Naive thymus-derived CD4-positive, alpha-beta T cell (primary cell): Measurements from ENCODE around the gene RUFY2. TPM values are rescaled to one million over a fixed set of nuclear protein-coding genes. Genes with fewer than 3 reads are reported as not detected.
"Not testable (repeated sequence)": the region's sequence is repeated elsewhere in the genome, so short reads cannot be mapped to it uniquely, and the experiment has no call there.

ENCODE experiments used
- ATAC-seq: fragments of 150-1000 bp; cut with Tn5 transposase; 2 replicates; pipeline ENCODE4 v1.10.0; 2021; ENCODE audit warnings: mild to moderate bottlenecking, moderate library complexity
- CTCF ChIA-PET: fragments of 350-600 bp; sonication (Branson Sonifier 250); formaldehyde crosslinking; loops from one replicate; lab custom pipeline; 2021; ENCODE audit warnings: antibody characterized with exemption; lab: Charles Lee
- POLR2A ChIA-PET: fragments of 350-600 bp; sonication (Branson Sonifier 250); formaldehyde crosslinking; loops from one replicate; lab custom pipeline; 2021; ENCODE audit warnings: antibody characterized with exemption, inconsistent platforms; lab: Charles Lee
- DNase-seq, 9 donors: peaks; one replicate each; pipeline versions ENCODE4 v3.0.0 to v3.0.0-alpha.2; 2020 to 2022; ENCODE audit warnings: mixed read lengths in 1 of 9
- H3K27ac ChIP-seq: one replicate; pipeline ENCODE4 v1.7.0; 2013; ENCODE audit warnings: mild to moderate bottlenecking, low read depth, low read length, moderate library complexity
- H3K27me3 ChIP-seq, 2 donors: one replicate each; pipeline ENCODE4 v1.7.0; 2013; ENCODE audit warnings: low read length in 2 of 2, mild to moderate bottlenecking in 2 of 2, moderate library complexity in 2 of 2; ENCODE audit not compliant: control insufficient read depth in 2 of 2, insufficient read depth in 2 of 2
- H3K36me3 ChIP-seq, 3 experiments: 1 replicate in 2 of 3; 2 replicates in 1 of 3; pipeline ENCODE4 v1.7.0; 2013; ENCODE audit warnings: low read length in 3 of 3, mild to moderate bottlenecking in 3 of 3, moderate library complexity in 1 of 3; ENCODE audit not compliant: insufficient read depth in 3 of 3, control insufficient read depth in 2 of 3
- H3K4me1 ChIP-seq, 2 donors: one replicate each; pipeline ENCODE4 v1.7.0; 2013; ENCODE audit warnings: low read length in 2 of 2, mild to moderate bottlenecking in 2 of 2, moderate library complexity in 1 of 2; ENCODE audit not compliant: control insufficient read depth in 2 of 2, insufficient read depth in 2 of 2
- H3K4me3 ChIP-seq: 2 replicates; pipeline ENCODE4 v1.7.0; 2013; ENCODE audit warnings: mild to moderate bottlenecking, low read length
- H3K9me3 ChIP-seq, 3 experiments: 1 replicate in 2 of 3; 2 replicates in 1 of 3; pipeline ENCODE4 v1.7.0; 2013; ENCODE audit warnings: low read length in 3 of 3; ENCODE audit not compliant: control insufficient read depth in 2 of 3
- H3K27ac Mint-ChIP-seq, 9 donors: one replicate each; pipeline ENCODE4 v1.8.0; 2020 to 2022; ENCODE audit warnings: mixed read lengths in 9 of 9, mild to moderate bottlenecking in 8 of 9, moderate library complexity in 5 of 9, inconsistent platforms in 2 of 9
- H3K27me3 Mint-ChIP-seq, 5 donors: one replicate each; pipeline ENCODE4 v1.8.0; 2021 to 2022; ENCODE audit warnings: mixed read lengths in 5 of 5, mild to moderate bottlenecking in 1 of 5
- H3K36me3 Mint-ChIP-seq, 5 donors: one replicate each; pipeline ENCODE4 v1.8.0; 2020 to 2022; ENCODE audit warnings: mixed read lengths in 5 of 5, mild to moderate bottlenecking in 3 of 5, inconsistent platforms in 1 of 5
- H3K4me1 Mint-ChIP-seq, 7 donors: one replicate each; pipeline ENCODE4 v1.8.0; 2020 to 2022; ENCODE audit warnings: mixed read lengths in 7 of 7, mild to moderate bottlenecking in 3 of 7, inconsistent platforms in 1 of 7
- H3K4me3 Mint-ChIP-seq, 10 donors: one replicate each; pipeline ENCODE4 v1.8.0; 2020 to 2022; ENCODE audit warnings: mild to moderate bottlenecking in 10 of 10, mixed read lengths in 10 of 10, moderate library complexity in 6 of 10, inconsistent platforms in 2 of 10
- H3K9me3 Mint-ChIP-seq, 11 donors: one replicate each; pipeline ENCODE4 v1.8.0; 2020 to 2022; ENCODE audit warnings: mixed read lengths in 11 of 11, mild to moderate bottlenecking in 4 of 11, inconsistent platforms in 1 of 11, moderate library complexity in 1 of 11
- intact Hi-C, 2 donors: fragments of 100-400 bp; cut with micrococcal nuclease; formaldehyde crosslinking; loops; one replicate each; pipeline ENCODE4 v1.15.1; 2023
- polyA plus RNA-seq, 2 donors: library from polyadenylated mRNA; unstranded; fragments of 300-500 nt; fragmentation: Illumina TruSeq; gene quantifications; one replicate each; pipeline ENCODE4 v1.2.3, GENCODE V29; 2021
- total RNA-seq, 6 experiments: library from RNA in 5 of 6; stranded (reverse) in 5 of 6; gene quantifications; 1 replicate in 5 of 6; 2 replicates in 1 of 6; pipeline ENCODE4 v1.2.3 and lab custom pipeline; 2021 to 2026

The RUFY2 gene
- total and polyA plus RNA-seq, 7 experiments from 2014 or later: 6.1 to 24.7 (median 17.2) TPM

DNA sequence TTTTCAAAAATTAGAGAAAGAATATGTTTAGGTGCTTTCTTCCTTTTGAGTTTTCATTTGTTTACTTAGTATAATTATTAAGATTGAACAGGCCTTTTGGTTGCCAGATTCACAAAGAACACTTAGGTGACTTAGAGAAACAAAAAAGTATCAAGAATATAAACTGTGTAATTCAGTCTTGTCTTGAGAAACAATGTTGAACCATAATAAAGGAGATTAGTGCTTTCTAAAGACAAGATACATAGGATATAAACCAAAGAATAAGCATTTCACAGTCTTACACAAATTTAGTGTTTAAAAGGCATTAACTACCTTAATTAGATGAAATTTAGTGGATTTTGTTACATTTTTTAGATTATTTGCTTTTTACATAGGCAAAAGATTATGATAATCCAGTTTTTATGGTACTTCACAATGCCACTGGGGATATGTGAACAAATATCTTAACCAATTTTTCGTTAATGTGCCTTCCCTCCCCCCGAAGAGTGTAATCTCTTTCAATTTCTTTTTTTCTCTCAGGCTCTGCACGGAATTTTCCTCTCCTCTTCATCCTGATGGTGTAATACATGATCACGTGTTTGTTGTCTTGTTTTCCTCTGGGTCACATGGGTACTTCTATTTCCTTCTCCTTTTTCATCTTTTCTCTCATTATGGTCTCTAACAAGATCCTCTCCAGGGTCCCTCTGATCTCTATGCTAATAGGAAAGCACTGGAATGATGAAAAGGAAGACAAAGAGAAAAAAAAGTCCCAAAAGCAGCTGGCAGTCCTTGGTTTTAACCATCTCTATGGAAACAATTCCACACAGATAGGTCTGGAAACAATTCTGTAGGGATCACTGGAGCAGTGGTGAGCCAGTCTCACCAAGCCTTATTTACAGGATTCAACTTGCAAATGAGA, 78.9 kb downstream of the RUFY2 start:
- POLR2A ChIA-PET: interaction anchor here (0.7 kb wide), 2 partner anchors 70 to 101 kb away, joined by 3 to 5 read pairs; no protein-coding TSS in a partner anchor
- Histone ChIP-seq H3K9me3 (no peaks in the 10 kb centered on the region), H3K36me3 (peaks cover 0 to 10% (median 0%) of the 10 kb centered on the region in 3 experiments), H3K27me3 (no peaks in the 10 kb centered on the region), H3K27ac (no peak overlapping the region), H3K4me1 (peaks cover 4 to 6% of the 10 kb centered on the region in 2 donors), H3K4me3 (no peak overlapping the region)
- H3K36me3 Mint-ChIP-seq: peaks cover 0 to 13% (median 0%) of the 10 kb centered on the region in 5 donors
- peaks cover 0 to 6% (median 0%) of the 10 kb centered on the region in 11 donors for H3K9me3 Mint-ChIP-seq
- H3K27ac Mint-ChIP-seq: peak overlapping the region in 7 of 9 donors; percentile 10 to 98 (median 52)
- H3K27me3 Mint-ChIP-seq: peaks cover 0 to 4% (median 0%) of the 10 kb centered on the region in 5 donors
- CTCF ChIA-PET: no interaction called here
- intact Hi-C loops: no loop called here
- H3K4me1 Mint-ChIP-seq: peaks cover 16 to 37% (median 28%) of the 10 kb centered on the region in 7 donors
- ATAC-seq (no peak), DNase-seq (no peak)
- peak overlapping the region; percentile 9 to 73 (median 43) for H3K4me3 Mint-ChIP-seq

DNA sequence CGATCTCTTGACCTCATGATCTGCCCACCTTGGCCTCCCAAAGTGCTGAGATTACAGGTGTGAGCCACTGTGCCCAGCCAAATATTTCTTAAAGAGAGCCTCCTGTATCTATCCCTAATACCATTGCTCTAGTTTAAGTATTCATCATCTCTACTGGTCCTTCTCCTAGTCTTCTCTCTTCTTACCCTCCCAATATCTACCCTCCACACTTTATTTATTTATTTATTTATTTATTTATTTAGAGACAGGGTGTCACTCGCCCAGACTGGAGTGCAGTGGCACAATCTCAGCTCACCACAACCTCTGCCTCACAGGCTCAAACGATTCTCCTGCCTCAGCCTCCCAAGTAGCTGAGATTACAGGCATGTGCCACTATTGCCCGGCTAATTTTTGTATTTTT, 82.7 kb downstream of the RUFY2 start:
- POLR2A ChIA-PET, H3K9me3 ChIP-seq, intact Hi-C loops, H3K9me3 Mint-ChIP-seq, H3K36me3 ChIP-seq, H3K27me3 Mint-ChIP-seq, DNase-seq, ATAC-seq, H3K27ac ChIP-seq, H3K4me3 Mint-ChIP-seq, H3K36me3 Mint-ChIP-seq, H3K4me1 ChIP-seq, H3K4me3 ChIP-seq, H3K27me3 ChIP-seq, H3K27ac Mint-ChIP-seq: not testable (repeated sequence)
- H3K4me1 Mint-ChIP-seq: peaks cover 3 to 13% (median 11%) of the 10 kb centered on the region in 7 donors
- CTCF ChIA-PET: interaction anchor here (0.5 kb wide), 1 partner anchor 78 kb away, joined by 3 read pairs; no protein-coding TSS in a partner anchor

- CTCF ChIA-PET: interaction anchor here (0.7 kb wide), 2 partner anchors 30 to 157 kb away, joined by 4 read pairs; no protein-coding TSS in a partner anchor
- H3K27ac ChIP-seq: no peak overlapping the region
Measured at GRCh38 chr10:68318331-68319059, 88.6 kb downstream of the RUFY2 start.

DNA sequence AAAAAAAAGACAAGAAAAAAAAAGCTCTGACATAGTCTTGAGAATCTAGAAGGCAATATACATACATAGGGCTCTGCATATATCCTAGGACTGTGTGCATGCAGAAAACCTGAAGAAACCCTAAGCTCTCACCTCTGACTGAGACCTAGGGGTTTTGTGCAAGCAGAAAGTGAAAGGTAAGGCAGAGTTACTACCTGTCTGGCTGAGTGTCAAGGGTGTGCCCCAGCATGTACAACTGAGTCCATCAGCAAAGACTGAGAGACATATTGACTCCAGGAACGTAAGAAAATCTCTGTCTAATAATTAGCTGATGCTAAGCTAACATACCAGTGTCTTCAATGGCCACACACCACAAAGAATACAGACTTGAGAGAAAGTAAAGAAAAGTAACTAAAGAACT, 91.5 kb downstream of the RUFY2 start:
- intact Hi-C loops: loop anchor here (2.0 kb wide), 1 partner anchor 15 kb away; no protein-coding TSS in a partner anchor
- peaks cover 6 to 12% (median 8%) of the 10 kb centered on the region in 7 donors for H3K4me1 Mint-ChIP-seq
- Histone ChIP-seq H3K27ac (no peak overlapping the region), H3K4me1 (peaks cover 4% of the 10 kb centered on the region in 2 donors), H3K36me3 (no peaks in the 10 kb centered on the region), H3K4me3 (no peak overlapping the region), H3K27me3 (no peaks in the 10 kb centered on the region), H3K9me3 (peaks cover 0 to 11% (median 8%) of the 10 kb centered on the region in 3 experiments)
- ChIA-PET CTCF (interaction anchor here (1.8 kb wide), 1 partner anchor 14 kb away, joined by 4 read pairs; no protein-coding TSS in a partner anchor), POLR2A (interaction anchor here (0.8 to 4.0 kb wide), 4 partner anchors 16 to 473 kb away, joined by 3 to 23 read pairs (median 4); partner anchors contain the start of genes HNRNPH3 and PBLD)
- H3K27ac Mint-ChIP-seq: peak overlapping the region in 1 of 9 donors; percentile 17
- DNase-seq (no peak), ATAC-seq (no peak)
- H3K36me3 Mint-ChIP-seq: peaks cover 4 to 20% (median 12%) of the 10 kb centered on the region in 5 donors
- peaks cover 5 to 26% (median 12%) of the 10 kb centered on the region in 11 donors for H3K9me3 Mint-ChIP-seq
- H3K27me3 Mint-ChIP-seq: no peaks in the 10 kb centered on the region
- H3K4me3 Mint-ChIP-seq: no peak overlapping the region

More at GRCh38 chr10:68318331-68319059, 88.6 kb downstream of the RUFY2 start:
- H3K4me1 Mint-ChIP-seq: peaks cover 6 to 9% (median 7%) of the 10 kb centered on the region in 7 donors
- no peaks in the 10 kb centered on the region for H3K27me3 Mint-ChIP-seq
- peaks cover 4 to 20% (median 12%) of the 10 kb centered on the region in 5 donors for H3K36me3 Mint-ChIP-seq
- peaks cover 0 to 11% (median 8%) of the 10 kb centered on the region in 3 experiments for H3K9me3 ChIP-seq
- POLR2A ChIA-PET: no interaction called here
- no peak overlapping the region for H3K4me3 ChIP-seq
- H3K4me1 ChIP-seq: peaks cover 4% of the 10 kb centered on the region in 2 donors
- peaks cover 5 to 26% (median 12%) of the 10 kb centered on the region in 11 donors for H3K9me3 Mint-ChIP-seq
- no peak overlapping the region for H3K27ac Mint-ChIP-seq
- H3K27me3 ChIP-seq: no peaks in the 10 kb centered on the region
- ATAC-seq (no peak), DNase-seq (no peak)
- intact Hi-C loops: no loop called here
- H3K36me3 ChIP-seq: no peaks in the 10 kb centered on the region
- no peak overlapping the region for H3K4me3 Mint-ChIP-seq

DNA sequence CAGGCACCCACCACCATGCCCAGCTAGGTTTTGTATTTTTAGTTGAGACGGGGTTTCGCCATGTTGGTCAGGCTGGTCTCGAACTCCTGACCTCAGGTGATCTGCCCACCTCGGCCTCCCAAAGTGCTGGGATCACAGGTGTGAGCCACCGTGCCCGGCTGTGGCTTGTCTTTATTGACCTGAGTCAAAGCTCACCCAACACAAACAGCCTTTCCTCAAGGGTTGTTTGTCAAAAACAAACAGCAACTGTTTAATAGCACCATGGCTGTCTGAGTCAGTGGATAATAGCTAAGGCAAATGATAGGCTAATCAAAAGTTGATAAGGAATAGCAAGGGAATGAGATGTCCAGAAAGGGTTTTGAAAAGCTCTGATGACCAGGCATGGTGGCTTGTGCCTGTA, 92.1 kb downstream of the RUFY2 start:
- Mint-ChIP-seq H3K36me3 (peaks cover 4 to 20% (median 12%) of the 10 kb centered on the region in 5 donors), H3K9me3 (peaks cover 5 to 26% (median 12%) of the 10 kb centered on the region in 11 donors), H3K4me1 (peaks cover 6 to 12% (median 8%) of the 10 kb centered on the region in 7 donors)
- not testable (repeated sequence) for H3K27me3 Mint-ChIP-seq, H3K27ac ChIP-seq, H3K36me3 ChIP-seq, H3K27ac Mint-ChIP-seq, DNase-seq, H3K27me3 ChIP-seq, H3K4me3 ChIP-seq, H3K4me3 Mint-ChIP-seq, ATAC-seq, H3K4me1 ChIP-seq
- ChIA-PET CTCF (interaction anchor here (1.8 kb wide), 1 partner anchor 13 kb away, joined by 4 read pairs; no protein-coding TSS in a partner anchor), POLR2A (interaction anchor here (0.8 to 4.0 kb wide), 4 partner anchors 16 to 473 kb away, joined by 3 to 23 read pairs (median 4); partner anchors contain the start of genes HNRNPH3 and PBLD)
- intact Hi-C loops: loop anchor here (2.0 kb wide), 1 partner anchor 16 kb away; no protein-coding TSS in a partner anchor
- peaks cover 0 to 11% (median 8%) of the 10 kb centered on the region in 3 experiments for H3K9me3 ChIP-seq

DNA sequence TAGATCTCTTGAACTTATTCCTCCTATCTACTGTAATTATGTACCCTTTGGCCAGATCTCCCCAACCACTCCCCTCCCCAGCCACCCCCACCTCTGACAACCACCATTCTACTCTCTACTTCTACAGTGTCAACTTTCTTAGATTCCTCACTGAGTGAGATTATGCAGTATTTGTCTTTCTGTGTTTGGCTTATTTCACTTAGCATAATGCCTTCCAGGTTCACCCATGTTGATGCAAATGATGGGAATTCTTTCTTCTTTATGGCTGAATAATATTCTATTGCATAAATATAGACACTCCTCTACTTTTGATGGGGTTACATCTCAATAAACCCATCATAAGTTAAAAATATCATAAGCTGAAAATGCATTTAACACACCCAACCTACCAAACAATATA, 96.5 kb downstream of the RUFY2 start:
- intact Hi-C loops: no loop called here
- DNase-seq (no peak), ATAC-seq (no peak)
- ChIA-PET CTCF (no interaction called here), POLR2A (interaction anchor here (1.0 kb wide), 1 partner anchor 19 kb away, joined by 3 read pairs; no protein-coding TSS in a partner anchor)
- Mint-ChIP-seq H3K36me3 (peaks cover 0 to 5% (median under 1%) of the 10 kb centered on the region in 5 donors), H3K27ac (no peak overlapping the region), H3K4me1 (peaks cover 0 to 12% (median 7%) of the 10 kb centered on the region in 7 donors), H3K4me3 (no peak overlapping the region), H3K9me3 (peaks cover 0 to 3% (median 0%) of the 10 kb centered on the region in 11 donors), H3K27me3 (no peaks in the 10 kb centered on the region)
- H3K36me3 ChIP-seq: no peaks in the 10 kb centered on the region
- peaks cover 4% of the 10 kb centered on the region in 2 donors for H3K4me1 ChIP-seq
- H3K27me3 ChIP-seq: no peaks in the 10 kb centered on the region
- H3K9me3 ChIP-seq: peaks cover 0 to 2% (median 0%) of the 10 kb centered on the region in 3 experiments
- H3K4me3 ChIP-seq: no peak overlapping the region
- no peak overlapping the region for H3K27ac ChIP-seq
